Measurements from ENCODE around the gene IL18RAP. TPM values are rescaled to one million over a fixed set of nuclear protein-coding genes. Genes with fewer than 3 reads are reported as not detected.

Gene IL18RAP
- total and polyA plus RNA-seq, 2 experiments from 2014 or later, result not detected

- DNase-seq (ENCODE audit: low spot score), result no peak
- 0 out of 2 replicates have a peak, but pooled peaks cover 5% of the 10 kb centered on the region for H3K9me2 ChIP-seq (ENCODE audit: insufficient read depth)
- H3K4me3 ChIP-seq, result no peak overlapping the region
- Mint-ChIP-seq H3K27ac (no peak overlapping the region), H3K27me3 (ENCODE audit: insufficient read depth, low read depth, poor library complexity) (peaks cover 2% of the 10 kb centered on the region), H3K36me3 (ENCODE audit: low read depth) (no peaks in the 10 kb centered on the region), H3K4me1 (no peaks in the 10 kb centered on the region), H3K9me3 (no peaks in the 10 kb centered on the region; the same call in 2 of the 3 replicates), H3K4me3 (no peak overlapping the region)
- no peaks in the 10 kb centered on the region for H3K79me2 ChIP-seq (replicated peaks; ENCODE audit: insufficient read depth)
- no peak overlapping the region for H3K4me2 ChIP-seq
- H3K27ac ChIP-seq (ENCODE audit: low read depth), result no peak overlapping the region
- H3F3A ChIP-seq (replicated peaks; ENCODE audit: low read depth), result no peaks in the 10 kb centered on the region
- H4K20me1 ChIP-seq (replicated peaks; ENCODE audit: insufficient read depth), result no peaks in the 10 kb centered on the region
- no peak overlapping the region for H2AFZ ChIP-seq
- H3K36me3 ChIP-seq (ENCODE audit: insufficient read depth), result no peaks in the 10 kb centered on the region
- no peaks in the 10 kb centered on the region for H3K4me1 ChIP-seq (ENCODE audit: insufficient read depth)
- no peaks in the 10 kb centered on the region for H3K27me3 ChIP-seq (ENCODE audit: insufficient read depth)
- no peak for ATAC-seq
- TF ChIP-seq ZNF462 (CRISPR knock-in tag; IDR thresholded peaks at IDR 0.05) (no peak), JUNB (IDR thresholded peaks at IDR 0.05; ENCODE audit: unreplicated experiment) (no peak), CREB1 (CRISPR knock-in tag; IDR thresholded peaks at IDR 0.05; ENCODE audit: low read depth) (no peak), EZH2phosphoT487 (IDR thresholded peaks at IDR 0.05; ENCODE audit: unreplicated experiment) (no peak), ZNF114 (CRISPR knock-in tag; IDR thresholded peaks at IDR 0.05) (no peak), STAT1 (IDR thresholded peaks at IDR 0.05; ENCODE audit: unreplicated experiment) (no peak), ZNF331 (CRISPR knock-in tag; IDR thresholded peaks at IDR 0.05; ENCODE audit: low read depth) (no peak), CTCF (conservative IDR thresholded peaks at IDR 0.05; ENCODE audit: low read depth in 2 of 2) (no peak)
Observed at GRCh38 chr2:102438578-102438977, 15.6 kb downstream of the IL18RAP start.

All from GM23338 (cell line).